Neural progenitor cell (in vitro differentiated cells): Measurements from ENCODE around the gene DDIAS.

ENCODE experiments used
- CTCF ChIP-seq: fragments of 200-600 bp; sonication (generic); IDR thresholded peaks from 2 replicates; pipeline ENCODE4 v1.5.1; 2017; ENCODE audit warnings: antibody characterized with exemption, mild to moderate bottlenecking
- EZH2 ChIP-seq: fragments of 200-600 bp; sonication (generic); IDR thresholded peaks from 2 replicates; pipeline ENCODE4 v1.6.1; 2017; ENCODE audit warnings: antibody characterized with exemption, mild to moderate bottlenecking, moderate library complexity
- EZH2phosphoT487 ChIP-seq: fragments of 200-600 bp; sonication (generic); IDR thresholded peaks from 2 replicates; pipeline ENCODE4 v1.6.1; 2017; ENCODE audit warnings: antibody characterized with exemption

- TF ChIP-seq CTCF (no peak), EZH2 (no peak), EZH2phosphoT487 (no peak)
These were observed 35.7 kb upstream of the DDIAS start for GRCh38 chr11:82865841-82866240.
